Islet of Langerhans (tissue), 1 donor: ENCODE results near the gene MAPK8IP1.

Source experiments
- FAIRE-seq: peaks from one replicate; lab custom pipeline; 2011; peaks lifted over from hg19 to GRCh38; lab: Jason Lieb, UNC

MAPK8IP1 gene

DNA sequence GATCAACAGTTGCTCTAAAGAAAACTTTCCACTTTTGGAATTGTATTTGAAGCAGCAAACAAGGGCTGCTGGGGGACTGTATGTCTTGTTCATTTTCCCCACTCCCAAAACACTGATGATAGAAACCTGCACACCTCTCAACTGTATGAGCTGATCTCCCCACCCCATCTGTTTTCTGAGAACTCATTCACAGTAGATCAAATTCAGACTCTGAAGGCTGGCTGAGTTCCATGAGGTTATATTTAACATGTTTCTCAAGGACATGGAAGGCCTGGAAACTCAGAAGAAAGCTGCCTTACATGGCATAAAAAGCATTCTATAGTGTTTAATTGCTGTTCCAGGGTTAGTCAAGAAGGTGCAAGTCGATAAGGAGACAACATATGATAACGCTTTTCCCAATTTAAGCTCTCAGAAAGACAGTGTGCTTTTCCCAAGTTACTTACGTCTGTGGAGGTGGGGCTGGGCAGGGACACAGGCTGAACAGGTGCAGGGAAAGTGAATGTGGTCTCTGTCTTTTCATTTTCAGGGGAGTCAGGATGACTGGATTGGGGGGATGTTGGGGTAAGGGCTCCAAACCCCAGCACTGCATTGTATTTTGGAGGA is 60.0 kb downstream of the MAPK8IP1 start:
- FAIRE-seq: no peak

GRCh38 chr11:45947885-45948284 is 62.4 kb downstream of the MAPK8IP1 start:
- FAIRE-seq: no peak

DNA sequence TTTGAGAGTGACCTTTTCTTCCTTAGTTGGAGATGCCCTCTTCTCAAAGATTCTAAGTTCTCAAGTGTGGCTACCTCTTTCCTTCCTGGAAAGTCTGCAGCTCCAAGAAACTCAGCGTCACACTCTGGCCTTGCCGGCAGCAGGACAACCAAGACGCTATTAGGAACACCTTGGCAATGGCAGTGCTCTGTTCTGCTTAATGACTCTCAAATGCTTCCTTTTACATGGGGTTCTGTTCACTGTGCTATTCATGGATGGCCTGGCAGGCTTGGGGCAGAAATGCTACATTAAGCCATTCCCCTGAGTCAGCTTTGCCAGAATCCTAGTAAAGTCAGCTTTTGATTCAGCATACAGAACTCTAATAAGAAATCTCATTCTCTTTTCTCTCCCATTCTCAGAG is 62.9 kb downstream of the MAPK8IP1 start:
- FAIRE-seq: no peak

DNA sequence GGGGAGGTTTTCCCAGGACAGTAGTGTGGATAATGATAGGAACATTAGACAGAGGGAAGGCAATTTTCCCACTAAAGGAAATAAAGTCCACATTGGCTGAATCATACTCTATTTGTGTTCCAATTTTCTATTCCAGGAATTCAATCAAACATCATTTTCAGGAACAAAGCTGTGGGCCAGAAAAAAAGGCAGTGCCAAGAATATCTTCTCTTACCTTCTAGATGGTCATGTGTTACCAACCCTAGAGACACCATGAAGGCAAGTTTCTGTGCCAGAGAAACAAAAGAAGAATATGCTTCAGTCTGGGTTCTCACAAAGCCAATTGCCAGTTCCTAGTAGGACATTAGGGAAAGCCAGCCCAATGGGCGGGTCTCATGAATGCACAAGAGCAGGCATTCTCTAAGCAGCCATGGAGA is 64.5 kb downstream of the MAPK8IP1 start:
- no peak for FAIRE-seq
